SIG-M5 (cell line): ENCODE data around the gene CXCL17.

ENCODE experiments used
- DNase-seq: peaks from one replicate; lab custom pipeline; 2025; lab: John Stamatoyannopoulos, UW

The CXCL17 gene

GRCh38 chr19:42423462-42424344 is 19.0 kb downstream of the CXCL17 start:
- no peak for DNase-seq

- no peak for DNase-seq
Measured at GRCh38 chr19:42422901-42423461, 19.8 kb downstream of the CXCL17 start.

DNA sequence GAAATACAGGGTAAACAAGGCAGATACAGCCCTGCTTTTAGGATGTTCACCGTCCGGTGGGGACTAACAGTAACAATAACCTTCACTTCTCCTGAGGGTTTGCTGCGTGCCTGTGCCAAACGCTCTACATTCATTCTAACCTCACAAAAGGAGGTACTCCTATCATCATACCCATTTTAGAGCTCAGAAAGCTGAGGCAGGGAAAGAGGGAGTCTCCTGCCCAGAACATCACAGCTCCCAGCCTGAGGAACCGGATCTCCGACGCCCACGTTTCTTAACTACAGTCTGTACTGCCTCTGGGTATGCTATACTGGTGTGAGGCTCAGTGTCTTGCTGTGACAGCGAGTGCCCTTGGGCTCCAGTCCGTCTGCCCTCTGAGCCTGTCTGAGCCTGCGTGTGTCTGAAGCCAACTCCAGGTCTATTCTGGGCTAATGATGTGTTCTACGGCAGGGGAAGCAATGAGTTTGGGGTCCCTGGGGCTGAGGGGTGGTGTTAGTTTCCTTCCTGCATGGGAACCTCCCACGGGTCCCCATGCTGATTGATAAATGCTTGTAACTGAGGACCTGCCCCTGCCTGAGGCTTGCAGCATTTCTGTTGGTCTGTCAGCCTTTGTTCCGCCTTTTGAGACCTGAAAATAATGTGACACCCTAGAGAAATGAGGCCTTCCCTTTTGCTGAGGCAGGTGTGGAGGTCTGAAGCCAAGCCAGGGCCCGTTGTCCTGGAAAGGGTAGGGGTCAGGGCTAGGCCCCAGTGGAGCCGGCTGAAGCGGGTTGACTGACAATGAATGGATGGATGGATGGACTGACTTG is 20.4 kb downstream of the CXCL17 start:
- no peak for DNase-seq

DNA sequence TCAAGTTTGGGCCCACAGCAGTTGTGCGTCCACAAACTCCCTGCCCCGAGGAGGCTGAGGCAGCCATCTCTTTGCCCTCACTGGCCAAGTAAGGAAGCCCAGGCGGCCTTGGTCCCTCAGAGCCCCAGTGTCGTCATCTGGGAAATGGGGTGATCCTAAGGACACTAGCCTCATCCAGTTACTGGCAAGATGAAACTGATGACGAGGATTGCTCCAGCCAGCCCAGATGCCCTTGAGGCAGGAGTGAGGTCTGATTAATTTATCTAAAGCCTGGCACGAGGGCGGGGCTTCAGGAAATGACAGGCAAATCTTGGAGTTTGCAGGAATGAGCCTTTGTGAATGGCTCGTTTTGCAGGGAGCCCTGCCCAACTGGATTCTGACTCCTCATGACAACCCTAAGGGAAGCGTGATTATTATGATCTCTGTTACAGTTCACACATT is 21.1 kb downstream of the CXCL17 start:
- no peak for DNase-seq

GRCh38 chr19:42421101-42421500 is 21.6 kb downstream of the CXCL17 start:
- no peak for DNase-seq

DNA sequence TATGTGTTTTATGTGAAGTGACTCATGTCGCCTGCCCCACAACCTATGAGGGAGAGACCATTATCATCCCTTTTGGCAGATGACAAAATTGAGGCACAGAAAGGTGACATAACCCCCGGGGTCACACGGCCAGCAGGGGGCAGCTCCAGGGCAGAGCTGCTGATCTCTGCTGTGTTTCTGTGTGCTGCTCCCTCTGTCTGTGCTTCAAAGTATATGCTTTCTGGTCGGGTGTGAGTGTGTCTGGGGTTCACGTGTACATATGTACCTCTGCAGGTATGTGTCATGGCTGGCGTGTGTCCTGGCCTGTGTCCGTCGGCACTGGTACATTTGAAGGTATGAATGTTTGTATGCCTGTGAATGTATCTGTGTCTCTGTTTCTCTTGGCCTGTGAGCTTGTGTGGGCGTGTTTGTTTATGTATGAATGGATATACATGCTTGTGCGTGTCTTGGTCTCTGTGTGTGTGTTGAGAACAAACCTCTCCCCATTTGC is 22.6 kb downstream of the CXCL17 start:
- DNase-seq, result no peak

GRCh38 chr19:42419309-42419708 is 23.4 kb downstream of the CXCL17 start:
- no peak for DNase-seq

- no peak for DNase-seq
Measured at GRCh38 chr19:42412661-42413076, 30.1 kb downstream of the CXCL17 start.

DNA sequence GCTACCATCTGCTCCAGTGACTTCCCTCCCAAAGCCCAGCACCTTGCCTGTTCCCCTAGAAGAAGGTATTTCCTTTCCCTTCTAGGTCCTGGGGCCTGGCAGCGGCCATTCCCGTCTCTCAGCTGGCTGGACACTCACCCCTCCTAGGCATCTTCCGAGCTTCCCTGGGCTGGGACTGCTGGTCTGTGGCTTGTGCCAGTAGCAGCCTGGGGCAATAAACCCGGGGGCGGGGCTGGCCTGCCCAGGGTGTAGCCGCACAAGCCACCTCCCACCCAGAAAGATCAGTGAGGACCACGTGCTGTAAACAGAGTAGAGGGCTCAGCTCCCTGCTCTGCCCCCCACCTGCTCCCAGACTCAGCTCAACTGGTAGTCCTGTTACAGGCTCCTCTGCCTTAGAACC is 30.5 kb downstream of the CXCL17 start:
- DNase-seq, result no peak

GRCh38 chr19:42411581-42412178 is 31.1 kb downstream of the CXCL17 start:
- no peak for DNase-seq

GRCh38 chr19:42410371-42410770 is 32.4 kb downstream of the CXCL17 start:
- DNase-seq, result no peak

- DNase-seq, result no peak
Measured at GRCh38 chr19:42409477-42409876, 33.3 kb downstream of the CXCL17 start.

- no peak for DNase-seq
Measured at GRCh38 chr19:42407816-42408175, 35.0 kb downstream of the CXCL17 start.

DNA sequence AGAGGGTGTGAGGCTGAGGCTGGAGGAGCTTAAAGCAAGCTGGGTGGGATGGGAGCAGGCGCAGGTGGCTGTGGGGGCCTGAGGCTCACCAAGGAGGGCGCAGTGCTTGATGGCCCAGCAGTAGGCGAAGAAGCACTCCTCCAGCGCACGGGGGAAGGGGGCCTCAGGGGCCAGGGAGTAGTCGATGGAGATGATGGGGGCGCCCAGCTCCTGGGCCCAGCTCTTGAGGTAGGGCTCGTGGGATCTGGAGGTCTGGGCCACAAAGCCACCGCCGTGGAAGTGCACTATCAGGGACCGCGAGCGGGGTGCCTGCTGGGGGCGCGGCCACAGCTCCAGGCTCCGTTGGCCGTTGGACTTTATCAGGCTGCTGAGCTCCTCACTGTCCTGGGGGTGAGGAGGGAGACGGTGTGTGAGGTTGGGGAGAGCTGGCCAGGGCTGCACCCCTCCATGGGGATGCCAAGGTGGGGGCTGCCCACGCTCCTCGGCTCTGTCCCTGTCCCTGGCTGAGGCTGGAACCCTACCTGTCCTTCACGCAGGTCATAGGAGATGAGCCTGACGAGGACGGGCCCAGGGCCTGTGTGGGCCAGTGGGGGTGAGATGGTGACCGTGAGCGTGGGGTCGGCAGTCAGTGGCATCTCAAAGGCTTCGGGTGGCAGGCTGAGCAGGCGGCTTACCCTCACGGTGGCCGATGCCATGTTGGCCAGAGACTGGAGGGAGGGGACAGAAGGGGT is 35.5 kb downstream of the CXCL17 start:
- no peak for DNase-seq

GRCh38 chr19:42406111-42406510 is 36.6 kb downstream of the CXCL17 start:
- no peak for DNase-seq

GRCh38 chr19:42403586-42403985 is 39.2 kb downstream of the CXCL17 start:
- no peak for DNase-seq

DNA sequence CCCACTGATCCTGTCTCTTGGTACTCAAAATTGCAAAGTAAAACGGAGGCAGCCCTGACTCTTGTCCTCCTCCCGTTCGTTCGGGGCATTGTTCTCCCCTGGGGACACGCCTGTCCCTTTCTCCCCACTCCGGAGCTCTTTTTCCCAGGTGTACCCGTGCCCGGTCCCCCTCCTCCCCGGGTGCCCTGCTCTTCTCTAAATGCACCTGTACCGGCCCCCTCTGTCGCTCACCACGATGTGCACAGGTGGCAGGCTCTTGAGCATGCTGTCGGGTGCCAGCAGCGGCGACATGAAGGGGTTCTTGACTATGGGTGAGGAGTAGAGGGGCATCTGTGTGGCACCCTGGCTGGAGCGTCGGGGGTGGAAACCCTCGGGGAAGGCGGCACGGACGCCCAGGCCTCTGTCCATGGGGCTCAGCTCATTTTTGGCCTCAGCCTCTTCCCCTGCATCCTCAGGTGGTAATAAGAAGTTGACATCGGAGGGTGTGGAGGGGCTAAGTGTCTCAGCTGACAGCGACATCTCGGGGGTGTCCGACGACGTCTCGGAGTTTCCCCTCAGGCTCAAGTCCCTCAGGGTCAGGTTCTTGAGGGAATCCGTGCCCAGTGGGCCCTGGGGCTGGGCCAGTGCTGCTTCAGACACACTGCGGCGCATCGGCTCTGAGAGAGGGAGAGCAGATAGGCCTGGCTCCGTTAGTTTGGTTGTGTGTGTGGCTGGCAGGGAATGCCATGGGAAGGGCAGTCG is 40.2 kb downstream of the CXCL17 start:
- no peak for DNase-seq

GRCh38 chr19:42401365-42402303 is 41.1 kb downstream of the CXCL17 start:
- no peak for DNase-seq

- DNase-seq, result no peak
Measured at GRCh38 chr19:42400404-42400803, 42.3 kb downstream of the CXCL17 start.
